8988T (cell line): ENCODE data around the gene PAQR9.

Source experiments
- DNase-seq: peaks from one replicate; pipeline ENCODE4 v3.0.0; 2011

The PAQR9 gene

DNA sequence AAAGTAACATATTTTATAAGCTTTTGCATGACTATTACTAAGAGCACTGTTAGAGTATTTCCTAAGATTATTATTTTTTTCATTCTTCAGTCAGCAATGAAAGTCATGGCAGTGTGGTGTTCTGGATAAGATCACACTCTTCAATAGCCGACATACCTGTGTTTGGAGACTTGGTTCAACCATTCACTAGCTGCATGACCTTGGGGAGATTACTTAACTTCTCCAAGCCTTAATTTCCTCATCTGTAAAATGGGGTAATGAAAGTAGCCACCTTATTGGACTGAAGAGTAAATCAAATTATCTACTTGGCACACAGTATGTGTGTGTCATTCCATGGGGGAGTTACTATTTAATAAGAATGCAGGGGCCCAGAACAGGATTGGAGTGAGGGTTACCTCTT is 50.0 kb downstream of the PAQR9 start:
- DNase-seq, result no peak

DNA sequence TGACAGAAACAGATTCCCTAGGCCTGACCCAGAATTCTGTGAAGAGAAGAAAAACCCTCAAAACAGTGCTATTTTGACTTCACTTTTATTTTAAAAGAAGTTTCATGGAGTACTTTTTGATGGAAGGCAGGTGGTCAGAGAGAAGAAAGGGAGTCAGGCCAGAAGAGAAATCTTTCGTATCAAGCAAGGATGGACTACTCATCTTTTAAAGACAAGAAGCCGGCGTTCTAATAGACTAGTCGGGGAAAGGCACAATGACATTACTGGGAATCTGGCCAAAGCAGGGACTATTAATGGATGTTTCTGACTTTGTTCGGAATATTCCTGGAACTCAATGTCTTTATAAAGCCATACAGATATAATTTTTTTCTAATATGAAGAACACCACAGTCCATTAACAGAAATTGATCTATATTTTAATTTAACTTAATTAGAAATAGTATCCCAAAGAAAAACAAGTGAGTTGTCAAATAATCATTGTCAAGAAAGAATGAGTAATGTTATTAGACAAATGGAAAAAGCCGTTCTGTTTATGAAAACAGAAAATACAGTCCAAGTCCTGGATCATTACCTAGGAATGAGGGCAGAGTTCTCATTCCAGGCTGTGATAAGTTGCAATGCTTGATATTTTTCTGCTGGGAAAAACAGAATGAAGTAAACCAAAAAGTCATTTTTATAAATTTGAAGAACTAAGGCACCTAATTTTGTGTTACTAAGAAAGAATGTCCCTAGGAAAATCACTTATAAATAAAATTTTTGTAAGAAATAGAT is 50.9 kb downstream of the PAQR9 start:
- no peak for DNase-seq
